ENCODE results near the gene LRPAP1.
"Not testable (repeated sequence)": the region's sequence is repeated elsewhere in the genome, so short reads cannot be mapped to it uniquely, and the experiment has no call there.

- not testable (repeated sequence) for TF ChIP-seq ZNF274 (IDR thresholded peaks at IDR 0.05; ENCODE audit: low read depth, low read length); SUZ12 (IDR thresholded peaks at IDR 0.05; ENCODE audit: extremely low read depth, insufficient read depth, insufficient read length)
Observed at GRCh38 chr4:3455596-3455995, 76.6 kb downstream of the LRPAP1 start.

All from NT2/D1 (cell line).